PC-9 (cell line): Measurements from ENCODE around the gene PRICKLE4. TPM values are rescaled to one million over a fixed set of nuclear protein-coding genes. Genes with fewer than 3 reads are reported as not detected.

ENCODE experiments used
- BruUV-seq: library from RNA; stranded (reverse); fragments of 400-500 nt; replicated peaks from 2 replicates; lab custom pipeline; 2021; lab: Mats Ljungman, UMichigan
- CTCF ChIA-PET: fragments of 300-600 bp; sonication (Branson Sonifier 250); formaldehyde crosslinking; loops from one replicate; lab custom pipeline; 2022; ENCODE audit warnings: antibody characterized with exemption; lab: Charles Lee
- POLR2A ChIA-PET: fragments of 300-600 bp; sonication (Branson Sonifier 250); formaldehyde crosslinking; loops from one replicate; lab custom pipeline; 2022; ENCODE audit warnings: antibody characterized with exemption; ENCODE audit not compliant: unreplicated experiment; lab: Charles Lee
- DNase-seq, 2 experiments: peaks; one replicate each; pipeline versions ENCODE4 v3.0.0 to v3.0.0-alpha.2; 2015 to 2022; ENCODE audit warnings: mixed read lengths in 1 of 2
- H2AFZ ChIP-seq: fragments of 200-600 bp; sonication (generic); 2 replicates; pipeline ENCODE4 v1.8.1; 2017; ENCODE audit warnings: antibody characterized with exemption
- H3F3A ChIP-seq: fragments of 200-600 bp; sonication (generic); 2 replicates; pipeline ENCODE4 v1.8.1; 2017; ENCODE audit warnings: antibody characterized with exemption, mild to moderate bottlenecking, low read depth; ENCODE audit not compliant: insufficient read depth
- H3K27ac ChIP-seq: fragments of 200-600 bp; sonication (generic); 2 replicates; pipeline ENCODE4 v1.6.1; 2016; ENCODE audit warnings: mixed run types
- H3K27me3 ChIP-seq: fragments of 200-600 bp; sonication (generic); 2 replicates; pipeline ENCODE4 v1.6.1; 2016; ENCODE audit warnings: low read depth, mixed run types; ENCODE audit not compliant: insufficient read depth
- H3K36me3 ChIP-seq: fragments of 200-600 bp; sonication (generic); 2 replicates; pipeline ENCODE4 v1.6.1; 2016; ENCODE audit warnings: low read depth, mixed run types
- H3K4me1 ChIP-seq: fragments of 200-600 bp; sonication (generic); replicated peaks from 2 replicates; pipeline ENCODE4 v1.6.1; 2016; ENCODE audit warnings: mixed run types; ENCODE audit not compliant: insufficient read depth
- H3K4me2 ChIP-seq: fragments of 200-600 bp; sonication (generic); 2 replicates; pipeline ENCODE4 v1.6.1; 2017; ENCODE audit warnings: mixed run types
- H3K4me3 ChIP-seq: fragments of 200-600 bp; sonication (generic); 2 replicates; pipeline ENCODE4 v1.6.1; 2016; ENCODE audit warnings: mixed run types
- H3K79me2 ChIP-seq: fragments of 200-600 bp; sonication (generic); 2 replicates; pipeline ENCODE4 v1.6.1; 2017; ENCODE audit warnings: low read depth, mixed run types
- H3K9me2 ChIP-seq: fragments of 200-600 bp; sonication (generic); 2 replicates; pipeline ENCODE4 v1.8.1; 2017; ENCODE audit warnings: mild to moderate bottlenecking; ENCODE audit not compliant: insufficient read depth
- H3K9me3 ChIP-seq: fragments of 200-600 bp; sonication (generic); 2 replicates; pipeline ENCODE4 v1.8.1; 2016; ENCODE audit warnings: low read depth; ENCODE audit not compliant: insufficient read depth
- H4K20me1 ChIP-seq: fragments of 200-600 bp; sonication (generic); 2 replicates; pipeline ENCODE4 v1.8.1; 2017; ENCODE audit not compliant: insufficient read depth
- EZH2 ChIP-seq: fragments of 200-600 bp; sonication (generic); IDR thresholded peaks from 2 replicates; pipeline ENCODE4 v1.8.0; 2017; ENCODE audit warnings: antibody characterized with exemption, low read depth
- intact Hi-C: fragments of 100-400 bp; cut with micrococcal nuclease; formaldehyde crosslinking; loops from one replicate; pipeline ENCODE4 v1.10.0; 2022; ENCODE audit not compliant: unreplicated experiment
- total RNA-seq: library from RNA; stranded (reverse); gene quantifications from 2 replicates; pipeline ENCODE4 v1.2.3, GENCODE V29; 2021
- TF ChIP-seq, protein P1 (sequence below): fragments of 200-600 bp; sonication (generic); conservative IDR thresholded peaks from 2 replicates; pipeline ENCODE4 v1.6.1; 2017; ENCODE audit warnings: mixed run types, antibody characterized with exemption, mild to moderate bottlenecking, moderate library complexity

PRICKLE4 gene
- total RNA-seq, 1 experiment from 2014 or later: 9.2 TPM

DNA sequence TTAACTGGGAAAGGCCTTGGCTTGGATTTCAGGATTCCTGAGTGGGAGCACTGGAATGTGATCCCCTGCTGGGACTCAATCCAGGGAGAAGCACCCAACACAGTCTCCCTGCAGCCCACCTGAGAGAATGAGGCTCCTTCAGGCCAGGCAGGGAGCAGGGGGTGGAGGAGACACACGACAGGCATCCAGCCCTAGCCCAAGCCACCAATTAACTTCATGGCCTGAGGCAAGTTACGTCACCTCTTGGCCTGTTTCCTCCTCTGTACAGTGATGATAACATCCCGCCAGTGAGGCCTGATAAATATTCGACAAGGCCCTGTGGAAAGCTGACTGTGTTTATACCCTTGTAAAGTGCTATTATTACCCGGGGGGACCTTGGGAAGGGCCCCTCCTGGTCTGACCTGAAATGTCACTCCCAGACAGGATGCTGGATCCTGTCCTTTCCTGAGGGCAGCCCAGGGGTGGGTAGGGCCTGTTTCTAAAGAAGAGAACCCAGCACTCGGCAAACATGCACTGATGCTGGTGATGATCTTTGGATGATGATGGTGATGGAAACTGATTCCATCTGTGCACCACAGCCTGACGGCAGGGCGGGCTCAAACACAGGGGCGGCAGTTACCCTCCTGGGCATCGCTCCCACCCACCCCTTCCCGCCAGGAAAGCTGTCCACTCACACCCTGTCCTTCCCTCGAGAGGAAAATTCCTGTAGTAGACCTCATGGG lies 13.3 kb upstream of the PRICKLE4 start:
- H3K27ac ChIP-seq: no peak overlapping the region
- TF ChIP-seq, protein P1, sequence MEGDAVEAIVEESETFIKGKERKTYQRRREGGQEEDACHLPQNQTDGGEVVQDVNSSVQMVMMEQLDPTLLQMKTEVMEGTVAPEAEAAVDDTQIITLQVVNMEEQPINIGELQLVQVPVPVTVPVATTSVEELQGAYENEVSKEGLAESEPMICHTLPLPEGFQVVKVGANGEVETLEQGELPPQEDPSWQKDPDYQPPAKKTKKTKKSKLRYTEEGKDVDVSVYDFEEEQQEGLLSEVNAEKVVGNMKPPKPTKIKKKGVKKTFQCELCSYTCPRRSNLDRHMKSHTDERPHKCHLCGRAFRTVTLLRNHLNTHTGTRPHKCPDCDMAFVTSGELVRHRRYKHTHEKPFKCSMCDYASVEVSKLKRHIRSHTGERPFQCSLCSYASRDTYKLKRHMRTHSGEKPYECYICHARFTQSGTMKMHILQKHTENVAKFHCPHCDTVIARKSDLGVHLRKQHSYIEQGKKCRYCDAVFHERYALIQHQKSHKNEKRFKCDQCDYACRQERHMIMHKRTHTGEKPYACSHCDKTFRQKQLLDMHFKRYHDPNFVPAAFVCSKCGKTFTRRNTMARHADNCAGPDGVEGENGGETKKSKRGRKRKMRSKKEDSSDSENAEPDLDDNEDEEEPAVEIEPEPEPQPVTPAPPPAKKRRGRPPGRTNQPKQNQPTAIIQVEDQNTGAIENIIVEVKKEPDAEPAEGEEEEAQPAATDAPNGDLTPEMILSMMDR: no peak
- no peak for TF ChIP-seq EZH2
- H3K4me1 ChIP-seq: peaks cover 27% of the 10 kb centered on the region
- H3K4me2 ChIP-seq: peak overlapping the region; percentile 40
- POLR2A ChIA-PET: no interaction called here
- intact Hi-C loops: no loop called here
- H3K36me3 ChIP-seq: no peaks in the 10 kb centered on the region
- H3K27me3 ChIP-seq: no peaks in the 10 kb centered on the region
- no peak overlapping the region for H3K4me3 ChIP-seq
- H4K20me1 ChIP-seq: no peaks in the 10 kb centered on the region
- no peaks in the 10 kb centered on the region for H3K9me3 ChIP-seq
- peaks cover 14% of the 10 kb centered on the region; the same call in 1 of the 2 replicates for H3F3A ChIP-seq
- BruUV-seq: no TSS peak
- CTCF ChIA-PET: no interaction called here
- no peaks in the 10 kb centered on the region for H3K9me2 ChIP-seq
- DNase-seq: peak; percentile 79 to 86
- no peak overlapping the region for H2AFZ ChIP-seq
- H3K79me2 ChIP-seq: no peaks in the 10 kb centered on the region

DNA sequence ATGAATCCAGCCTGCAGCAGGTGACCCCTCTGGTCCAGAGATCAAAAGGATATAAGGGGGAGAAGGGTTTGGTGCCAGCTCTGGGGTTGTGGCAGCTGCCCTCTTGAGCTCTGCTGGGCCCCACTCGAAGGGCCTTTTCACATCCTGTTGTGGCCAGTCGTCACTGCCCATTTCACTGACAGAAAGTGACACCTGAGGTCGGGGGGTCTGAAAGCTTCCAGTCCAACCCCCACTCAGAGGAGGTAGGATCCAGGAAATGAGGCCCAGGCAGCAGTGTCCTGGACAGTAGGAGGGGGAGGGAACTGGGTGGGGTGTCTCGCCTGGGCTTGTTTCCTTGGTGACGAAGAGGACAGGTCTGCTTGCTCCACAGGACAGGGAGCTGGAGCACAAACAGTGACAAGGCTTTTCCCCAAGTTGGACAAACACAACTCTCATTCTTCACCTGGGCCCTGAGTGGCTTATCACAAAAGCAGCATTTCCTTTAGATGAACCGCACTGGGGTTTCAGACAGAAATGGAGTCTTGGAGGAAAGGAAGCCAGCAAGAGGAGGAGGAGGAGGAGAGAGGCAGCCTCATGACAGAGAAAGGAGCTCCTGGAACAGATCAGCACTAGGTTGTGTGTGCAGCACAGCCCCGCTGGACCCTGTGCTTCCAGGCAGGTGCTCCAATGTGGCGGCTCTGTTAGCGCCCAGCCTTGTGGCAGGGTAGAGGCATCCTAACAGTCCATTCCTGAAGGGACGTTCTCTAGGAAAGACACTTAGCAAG lies 11.9 kb upstream of the PRICKLE4 start:
- POLR2A ChIA-PET: interaction anchor here (0.5 to 0.7 kb wide), 4 partner anchors 7 to 374 kb away, joined by 3 to 4 read pairs (median 3); partner anchors contain the start of gene C6orf132
- Histone ChIP-seq H4K20me1 (no peaks in the 10 kb centered on the region), H3F3A (peaks cover 14% of the 10 kb centered on the region; the same call in 1 of the 2 replicates), H3K9me2 (no peaks in the 10 kb centered on the region), H3K4me3 (no peak overlapping the region), H3K36me3 (no peaks in the 10 kb centered on the region), H3K27me3 (no peaks in the 10 kb centered on the region), H2AFZ (no peak overlapping the region), H3K9me3 (no peaks in the 10 kb centered on the region), H3K27ac (no peak overlapping the region), H3K4me1 (peaks cover 27% of the 10 kb centered on the region), H3K79me2 (no peaks in the 10 kb centered on the region), H3K4me2 (no peak overlapping the region)
- BruUV-seq: no TSS peak
- CTCF ChIA-PET: no interaction called here
- no peak for DNase-seq
- TF ChIP-seq, protein P1: no peak
- TF ChIP-seq EZH2: no peak
- intact Hi-C loops: no loop called here

DNA sequence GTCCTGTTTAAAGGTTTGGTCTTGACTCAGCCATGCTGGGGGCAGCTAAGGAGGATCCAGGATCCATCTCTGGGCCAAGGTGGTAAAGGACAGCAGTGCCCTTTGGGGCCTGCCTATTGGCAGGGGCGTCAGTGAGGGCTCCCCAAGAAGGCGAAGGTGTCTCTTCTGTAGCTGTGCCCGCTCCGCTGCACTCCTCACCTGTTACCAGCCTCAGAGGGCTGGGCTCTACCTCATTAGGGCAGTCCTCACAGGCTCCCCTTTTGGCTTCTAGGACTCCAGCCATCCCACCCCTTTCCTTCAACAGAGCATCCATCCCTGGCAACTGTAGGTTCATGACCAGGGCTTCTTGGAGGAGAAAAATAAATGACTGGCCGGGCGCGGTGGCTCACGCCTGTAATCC lies 11.2 kb upstream of the PRICKLE4 start:
- no peaks in the 10 kb centered on the region for H4K20me1 ChIP-seq
- H3K27ac ChIP-seq: no peak overlapping the region
- ChIA-PET CTCF (no interaction called here), POLR2A (interaction anchor here (0.5 to 0.7 kb wide), 3 partner anchors 8 to 56 kb away, joined by 3 to 4 read pairs (median 3); no protein-coding TSS in a partner anchor)
- H3K9me3 ChIP-seq: no peaks in the 10 kb centered on the region
- no peak overlapping the region for H2AFZ ChIP-seq
- BruUV-seq: no TSS peak
- TF ChIP-seq EZH2: no peak
- TF ChIP-seq, protein P1: no peak
- H3K4me1 ChIP-seq: peaks cover 27% of the 10 kb centered on the region
- H3K79me2 ChIP-seq: no peaks in the 10 kb centered on the region
- no peaks in the 10 kb centered on the region for H3K27me3 ChIP-seq
- no peaks in the 10 kb centered on the region for H3K36me3 ChIP-seq
- H3K4me2 ChIP-seq: no peak overlapping the region
- no peak for DNase-seq
- peaks cover 14% of the 10 kb centered on the region; the same call in 1 of the 2 replicates for H3F3A ChIP-seq
- H3K9me2 ChIP-seq: no peaks in the 10 kb centered on the region
- no peak overlapping the region for H3K4me3 ChIP-seq
- intact Hi-C loops: no loop called here
